Fibroblast of lung (primary cell): ENCODE data around the gene GAA.

Source experiments
- CTCF ChIP-seq, 2 donors: IDR thresholded peaks in 1 of 2; conservative IDR thresholded peaks in 1 of 2; 1 replicate in 1 of 2; 2 replicates in 1 of 2; pipeline ENCODE4 v1.5.1; 2011 to 2012; ENCODE audit warnings: low read length in 2 of 2, control low read depth in 1 of 2, inconsistent platforms in 1 of 2, low read depth in 1 of 2, mild to moderate bottlenecking in 1 of 2
- EZH2 ChIP-seq: IDR thresholded peaks from 2 replicates; pipeline ENCODE4 v1.5.1; 2012; ENCODE audit warnings: low read length, control low read depth, mild to moderate bottlenecking; ENCODE audit errors: missing control alignments

GRCh38 chr17:80145076-80146075 is 44.0 kb downstream of the GAA start:
- no peak for TF ChIP-seq EZH2
- no peak for TF ChIP-seq CTCF (conservative IDR thresholded peaks at IDR 0.05 in 1 of 2, IDR thresholded peaks at IDR 0.05 in 1 of 2; ENCODE audit: low read depth in 1 of 2, low read length in 2 of 2)
